ENCODE data around the gene FAM120A. TPM values are rescaled to one million over a fixed set of nuclear protein-coding genes. Genes with fewer than 3 reads are reported as not detected.

Gene FAM120A
- total RNA-seq = 106 and 125 TPM in 2 replicates

GRCh38 chr9:93450945-93451815, at the start of gene FAM120A:
FAM120A (plus strand) TSS chr9:93451685; CDS start chr9:93451916, 231 bp downstream.

GRCh38 chr9:93453047-93453914, 1.8 kb downstream of the FAM120A start, which contains the start of gene FAM120AOS:
FAM120AOS (minus strand) TSS chr9:93453581; CDS start chr9:93452709, 872 bp downstream.

GRCh38 chr9:93576258-93577077, 125.0 kb downstream of the FAM120A start, which contains the start of gene PHF2:
PHF2 (plus strand) TSS chr9:93576584; CDS start chr9:93576774, 190 bp downstream.

Other genes starting within 250 kb of the FAM120A start
- 33.6 and 47.4 TPM in 2 replicates for gene FAM120AOS, start 1.9 kb downstream of the FAM120A start, total RNA-seq
- gene PHF2, start 124.9 kb downstream of the FAM120A start, total RNA-seq = 8.0 and 11.5 TPM in 2 replicates

Measured in uterine smooth muscle cell (primary cell).